Stimulated activated CD8-positive, alpha-beta memory T cell treated with anti-CD3 and anti-CD28 coated beads, Interleukin-7, amount 100 ng/mL, for 48 hours (primary cell): Measurements from ENCODE around the gene FSTL4.

Source experiments
- DNase-seq, 2 donors: peaks; one replicate each; pipeline ENCODE4 v3.0.0-alpha.2; 2020; ENCODE audit warnings: low read depth in 1 of 2; ENCODE audit errors: extremely low read depth in 1 of 2

FSTL4 gene

GRCh38 chr5:133520991-133521706 is 91.2 kb downstream of the FSTL4 start:
- DNase-seq, result no peak

- no peak for DNase-seq
Measured at GRCh38 chr5:133520062-133520461, 92.3 kb downstream of the FSTL4 start.

- no peak for DNase-seq
Measured at GRCh38 chr5:133519191-133519590, 93.2 kb downstream of the FSTL4 start.

- DNase-seq, result no peak
Measured at GRCh38 chr5:133514456-133514855, 97.9 kb downstream of the FSTL4 start.

GRCh38 chr5:133512896-133513295 is 99.4 kb downstream of the FSTL4 start:
- no peak for DNase-seq

GRCh38 chr5:133511653-133512235 is 100.6 kb downstream of the FSTL4 start:
- no peak for DNase-seq

- DNase-seq, result no peak
Measured at GRCh38 chr5:133510634-133511262, 101.6 kb downstream of the FSTL4 start.

GRCh38 chr5:133509742-133510079 is 102.6 kb downstream of the FSTL4 start:
- no peak for DNase-seq

GRCh38 chr5:133508845-133509741 is 103.2 kb downstream of the FSTL4 start:
- no peak for DNase-seq

- no peak for DNase-seq
Measured at GRCh38 chr5:133508331-133508730, 104.0 kb downstream of the FSTL4 start.

- no peak for DNase-seq
Measured at GRCh38 chr5:133506181-133506580, 106.2 kb downstream of the FSTL4 start.

- no peak for DNase-seq
Measured at GRCh38 chr5:133503511-133503910, 108.8 kb downstream of the FSTL4 start.

GRCh38 chr5:133499895-133500294 is 112.4 kb downstream of the FSTL4 start:
- DNase-seq, result no peak

GRCh38 chr5:133497608-133498348 is 114.6 kb downstream of the FSTL4 start:
- DNase-seq, result no peak

- DNase-seq, result no peak
Measured at GRCh38 chr5:133496631-133497030, 115.7 kb downstream of the FSTL4 start.

GRCh38 chr5:133494923-133495246 is 117.5 kb downstream of the FSTL4 start:
- no peak for DNase-seq

GRCh38 chr5:133494232-133494922 is 118.0 kb downstream of the FSTL4 start:
- no peak for DNase-seq

- DNase-seq, result peak in 1 of 2 donors; percentile 26
Measured at GRCh38 chr5:133489632-133490031, 122.7 kb downstream of the FSTL4 start.

GRCh38 chr5:133487093-133487492 is 125.2 kb downstream of the FSTL4 start:
- DNase-seq, result no peak

GRCh38 chr5:133485468-133485867 is 126.9 kb downstream of the FSTL4 start:
- no peak for DNase-seq
